Activated CD8-positive, alpha-beta T cell treated with anti-CD3 and anti-CD28 coated beads for 36 hours (primary cell): ENCODE measurements around the gene CHST11. TPM values are rescaled to one million over a fixed set of nuclear protein-coding genes. Genes with fewer than 3 reads are reported as not detected.
"Not testable (repeated sequence)": the region's sequence is repeated elsewhere in the genome, so short reads cannot be mapped to it uniquely, and the experiment has no call there.

Source experiments
- ATAC-seq: fragments of 200-7000 bp; cut with Tn5 transposase; one replicate; pipeline ENCODE4 v1.10.0; 2021; ENCODE audit warnings: mild to moderate bottlenecking, moderate library complexity
- CTCF ChIA-PET: fragments of 350-600 bp; sonication (Branson Sonifier 250); formaldehyde crosslinking; loops from one replicate; lab custom pipeline; 2021; ENCODE audit warnings: antibody characterized with exemption; lab: Charles Lee
- POLR2A ChIA-PET: fragments of 350-600 bp; sonication (Branson Sonifier 250); formaldehyde crosslinking; loops from one replicate; lab custom pipeline; 2021; ENCODE audit warnings: antibody characterized with exemption; lab: Charles Lee
- DNase-seq: peaks from one replicate; pipeline ENCODE4 v3.0.0-alpha.2; 2020
- H3K27ac Mint-ChIP-seq: one replicate; pipeline ENCODE4 v1.8.0; 2021; ENCODE audit warnings: mild to moderate bottlenecking, mixed read lengths
- H3K27me3 Mint-ChIP-seq: one replicate; pipeline ENCODE4 v1.8.0; 2021; ENCODE audit warnings: mixed read lengths
- H3K36me3 Mint-ChIP-seq: one replicate; pipeline ENCODE4 v1.8.0; 2021; ENCODE audit warnings: low read depth, mixed read lengths
- H3K4me1 Mint-ChIP-seq: one replicate; pipeline ENCODE4 v1.8.0; 2021; ENCODE audit warnings: low read depth, mixed read lengths
- H3K4me3 Mint-ChIP-seq: one replicate; pipeline ENCODE4 v1.8.0; 2021; ENCODE audit warnings: mild to moderate bottlenecking, moderate library complexity, mixed read lengths
- H3K9me3 Mint-ChIP-seq: one replicate; pipeline ENCODE4 v1.8.0; 2021; ENCODE audit warnings: mixed read lengths
- CTCF ChIP-seq: fragments of 200-600 bp; IDR thresholded peaks from one replicate; pipeline ENCODE4 v1.8.0; 2022; ENCODE audit warnings: antibody characterized with exemption, mild to moderate bottlenecking
- intact Hi-C: fragments of 100-400 bp; cut with micrococcal nuclease; formaldehyde crosslinking; loops from one replicate; pipeline ENCODE4 v1.10.0; 2022
- total RNA-seq, 2 experiments: library from RNA; stranded (reverse); gene quantifications; one replicate each; pipeline ENCODE4 v1.2.3, GENCODE V29; 2021

Gene CHST11
- total RNA-seq, 2 experiments from 2014 or later = 30.9 to 33.9 TPM

GRCh38 chr12:104801005-104801404 lies 344.3 kb downstream of the CHST11 start:
- Mint-ChIP-seq H3K27ac (no peak overlapping the region), H3K9me3 (no peaks in the 10 kb centered on the region), H3K27me3 (no peaks in the 10 kb centered on the region), H3K36me3 (no peaks in the 10 kb centered on the region), H3K4me3 (no peak overlapping the region), H3K4me1 (no peaks in the 10 kb centered on the region)
- POLR2A ChIA-PET = no interaction called here
- CTCF ChIA-PET = interaction anchor here (1.7 to 1.8 kb wide), 2 partner anchors 11 to 419 kb away, joined by 9 to 15 read pairs; no protein-coding TSS in a partner anchor
- intact Hi-C loops = no loop called here
- TF ChIP-seq CTCF = no peak
- ATAC-seq (no peak), DNase-seq (no peak)

GRCh38 chr12:104801427-104801826 lies 344.7 kb downstream of the CHST11 start:
- Mint-ChIP-seq H3K36me3 (no peaks in the 10 kb centered on the region), H3K9me3 (no peaks in the 10 kb centered on the region), H3K4me3 (no peak overlapping the region), H3K27ac (no peak overlapping the region), H3K27me3 (no peaks in the 10 kb centered on the region), H3K4me1 (no peaks in the 10 kb centered on the region)
- intact Hi-C loops = no loop called here
- no peak for DNase-seq
- no peak for ATAC-seq
- TF ChIP-seq CTCF = no peak
- POLR2A ChIA-PET = no interaction called here
- CTCF ChIA-PET = interaction anchor here (0.5 kb wide), 1 partner anchor 839 kb away, joined by 3 read pairs; no protein-coding TSS in a partner anchor

- intact Hi-C loops = no loop called here
- H3K9me3 Mint-ChIP-seq = no peaks in the 10 kb centered on the region
- DNase-seq = no peak
- H3K36me3 Mint-ChIP-seq = no peaks in the 10 kb centered on the region
- ChIA-PET CTCF (interaction anchor here (1.4 kb wide), 1 partner anchor 420 kb away, joined by 5 read pairs; no protein-coding TSS in a partner anchor), POLR2A (no interaction called here)
- no peaks in the 10 kb centered on the region for H3K4me1 Mint-ChIP-seq
- H3K27me3 Mint-ChIP-seq = no peaks in the 10 kb centered on the region
- TF ChIP-seq CTCF = no peak
- no peak for ATAC-seq
- no peak overlapping the region for H3K4me3 Mint-ChIP-seq
- no peak overlapping the region for H3K27ac Mint-ChIP-seq
Measured at GRCh38 chr12:104802208-104802607, 345.5 kb downstream of the CHST11 start.

- no peak overlapping the region for H3K4me3 Mint-ChIP-seq
- DNase-seq = no peak
- H3K9me3 Mint-ChIP-seq = no peaks in the 10 kb centered on the region
- ChIA-PET POLR2A (interaction anchor here (0.8 kb wide), 1 partner anchor 22 kb away, joined by 3 read pairs; no protein-coding TSS in a partner anchor), CTCF (interaction anchor here (1.0 to 1.4 kb wide), 4 partner anchors 14 to 423 kb away, joined by 3 to 10 read pairs (median 4); no protein-coding TSS in a partner anchor)
- no peak for ATAC-seq
- TF ChIP-seq CTCF = no peak
- no peaks in the 10 kb centered on the region for H3K27me3 Mint-ChIP-seq
- no peak overlapping the region for H3K27ac Mint-ChIP-seq
- H3K4me1 Mint-ChIP-seq = no peaks in the 10 kb centered on the region
- no peaks in the 10 kb centered on the region for H3K36me3 Mint-ChIP-seq
- intact Hi-C loops = no loop called here
Measured at GRCh38 chr12:104805186-104805585, 348.4 kb downstream of the CHST11 start.

- H3K36me3 Mint-ChIP-seq, CTCF ChIA-PET, H3K27ac Mint-ChIP-seq, H3K27me3 Mint-ChIP-seq, POLR2A ChIA-PET, H3K4me1 Mint-ChIP-seq, H3K9me3 Mint-ChIP-seq, intact Hi-C loops, H3K4me3 Mint-ChIP-seq, DNase-seq, ATAC-seq: not testable (repeated sequence)
Measured at GRCh38 chr12:104806194-104806593, 349.4 kb downstream of the CHST11 start.
